ENCODE measurements around the gene ARF5. TPM values are rescaled to one million over a fixed set of nuclear protein-coding genes. Genes with fewer than 3 reads are reported as not detected.

The ARF5 gene
- total RNA-seq, 1 donor from 2014 or later = 264 TPM

- intact Hi-C loops (cut with DNase I) = no loop called here
- no peak for DNase-seq (ENCODE audit: low spot score in 2 of 2)
- TF ChIP-seq, protein P1, sequence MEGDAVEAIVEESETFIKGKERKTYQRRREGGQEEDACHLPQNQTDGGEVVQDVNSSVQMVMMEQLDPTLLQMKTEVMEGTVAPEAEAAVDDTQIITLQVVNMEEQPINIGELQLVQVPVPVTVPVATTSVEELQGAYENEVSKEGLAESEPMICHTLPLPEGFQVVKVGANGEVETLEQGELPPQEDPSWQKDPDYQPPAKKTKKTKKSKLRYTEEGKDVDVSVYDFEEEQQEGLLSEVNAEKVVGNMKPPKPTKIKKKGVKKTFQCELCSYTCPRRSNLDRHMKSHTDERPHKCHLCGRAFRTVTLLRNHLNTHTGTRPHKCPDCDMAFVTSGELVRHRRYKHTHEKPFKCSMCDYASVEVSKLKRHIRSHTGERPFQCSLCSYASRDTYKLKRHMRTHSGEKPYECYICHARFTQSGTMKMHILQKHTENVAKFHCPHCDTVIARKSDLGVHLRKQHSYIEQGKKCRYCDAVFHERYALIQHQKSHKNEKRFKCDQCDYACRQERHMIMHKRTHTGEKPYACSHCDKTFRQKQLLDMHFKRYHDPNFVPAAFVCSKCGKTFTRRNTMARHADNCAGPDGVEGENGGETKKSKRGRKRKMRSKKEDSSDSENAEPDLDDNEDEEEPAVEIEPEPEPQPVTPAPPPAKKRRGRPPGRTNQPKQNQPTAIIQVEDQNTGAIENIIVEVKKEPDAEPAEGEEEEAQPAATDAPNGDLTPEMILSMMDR (IDR thresholded peaks at IDR 0.05) = no peak
- Histone ChIP-seq H3K4me3 (no peak within 1 kb of the TSS), H3K27me3 (no peaks in the 10 kb centered on the region), H3K4me1 (no peaks in the 10 kb centered on the region), H3K27ac (no peak within 1 kb of the TSS), H3K9me3 (no peaks in the 10 kb centered on the region), H3K36me3 (no peaks in the 10 kb centered on the region)
These were observed 29.8 kb downstream of the ARF5 start, which contains the start of gene PAX4 for GRCh38 chr7:127618042-127618441. Gene PAX4 (minus strand): TSS chr7:127618142. CDS start chr7:127615928, 2,214 bp downstream.

- Histone ChIP-seq H3K27me3 (no peaks in the 10 kb centered on the region), H3K36me3 (no peaks in the 10 kb centered on the region), H3K9me3 (no peaks in the 10 kb centered on the region), H3K27ac (no peak overlapping the region), H3K4me1 (no peaks in the 10 kb centered on the region), H3K4me3 (no peak overlapping the region)
- intact Hi-C loops (cut with DNase I) = no loop called here
- TF ChIP-seq, protein P1 (IDR thresholded peaks at IDR 0.05) = no peak
- no peak for DNase-seq (ENCODE audit: low spot score in 2 of 2)
These were observed 30.6 kb downstream of the ARF5 start for GRCh38 chr7:127618775-127619174.

DNA sequence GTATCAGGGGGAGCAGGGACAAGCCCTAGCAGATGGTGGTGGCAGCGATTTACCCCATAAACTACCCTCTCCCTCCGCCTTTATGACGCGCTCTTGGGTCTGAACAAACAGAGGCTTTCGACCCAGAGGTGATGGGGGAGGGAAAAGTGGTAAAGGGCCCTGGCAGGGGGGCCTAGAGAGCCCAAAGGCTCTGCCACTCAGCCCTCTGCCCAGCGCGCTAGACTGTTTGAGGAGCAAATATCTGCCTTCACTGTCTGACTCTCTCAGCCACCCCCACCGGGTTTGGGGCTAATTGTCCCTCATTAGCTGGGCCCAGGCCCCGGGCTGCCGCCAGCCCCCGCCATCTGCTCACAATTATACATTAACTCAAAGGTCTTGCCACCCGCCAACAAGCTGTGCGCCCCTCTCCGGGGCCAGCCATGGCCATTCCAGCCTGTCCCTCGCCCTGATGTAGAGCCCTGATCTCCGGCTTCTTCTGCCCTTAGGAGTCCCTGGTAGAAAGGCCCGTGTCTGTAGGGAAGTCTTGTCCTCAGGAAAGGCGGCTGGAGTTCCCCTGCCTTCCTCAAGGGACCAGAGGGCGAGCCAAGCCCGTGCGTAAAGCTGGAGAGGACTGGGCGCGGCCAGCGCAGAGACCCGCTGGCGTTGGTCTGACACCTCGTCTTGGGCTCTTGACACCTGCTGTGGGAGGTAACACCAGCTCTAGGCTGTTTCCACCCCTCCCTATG lies 31.6 kb downstream of the ARF5 start:
- H3K27ac ChIP-seq = no peak overlapping the region
- no peaks in the 10 kb centered on the region for H3K4me1 ChIP-seq
- DNase-seq (ENCODE audit: low spot score in 2 of 2) = no peak
- no peaks in the 10 kb centered on the region for H3K36me3 ChIP-seq
- no peak overlapping the region for H3K4me3 ChIP-seq
- H3K9me3 ChIP-seq = no peaks in the 10 kb centered on the region
- no peaks in the 10 kb centered on the region for H3K27me3 ChIP-seq
- intact Hi-C loops (cut with DNase I) = no loop called here
- TF ChIP-seq, protein P1 (IDR thresholded peaks at IDR 0.05) = no peak

GRCh38 chr7:127620406-127621233 lies 32.4 kb downstream of the ARF5 start:
- intact Hi-C loops (cut with DNase I) = no loop called here
- H3K4me1 ChIP-seq = no peaks in the 10 kb centered on the region
- H3K4me3 ChIP-seq = no peak overlapping the region
- H3K27ac ChIP-seq = no peak overlapping the region
- no peaks in the 10 kb centered on the region for H3K27me3 ChIP-seq
- TF ChIP-seq, protein P1 (IDR thresholded peaks at IDR 0.05) = no peak
- no peaks in the 10 kb centered on the region for H3K36me3 ChIP-seq
- H3K9me3 ChIP-seq = no peaks in the 10 kb centered on the region
- DNase-seq (ENCODE audit: low spot score in 2 of 2) = no peak

DNA sequence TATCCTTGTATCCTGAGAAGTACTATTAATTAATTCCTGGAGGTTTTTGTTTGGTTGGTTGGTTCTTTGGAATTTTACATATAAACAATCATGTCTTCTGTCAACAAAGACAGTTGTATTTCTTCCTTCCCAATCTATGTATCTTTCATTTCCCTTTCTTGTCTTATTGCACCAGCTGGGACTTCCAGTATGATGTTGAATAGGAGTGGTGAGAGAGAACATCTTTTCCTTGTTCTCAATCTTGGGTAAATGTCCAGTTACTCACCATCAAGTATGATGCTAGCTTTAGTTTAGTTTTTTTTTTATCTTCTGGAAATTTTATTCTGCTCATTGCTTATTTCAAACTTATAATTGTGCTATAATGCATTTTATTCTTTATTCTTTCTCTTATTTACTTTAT lies 37.1 kb downstream of the ARF5 start:
- Histone ChIP-seq H3K27ac (no peak overlapping the region), H3K4me3 (no peak overlapping the region), H3K4me1 (no peaks in the 10 kb centered on the region), H3K9me3 (no peaks in the 10 kb centered on the region), H3K36me3 (no peaks in the 10 kb centered on the region), H3K27me3 (no peaks in the 10 kb centered on the region)
- DNase-seq (ENCODE audit: low spot score in 2 of 2) = no peak
- TF ChIP-seq, protein P1 (IDR thresholded peaks at IDR 0.05) = no peak
- intact Hi-C loops (cut with DNase I) = no loop called here
